GM19239 (cell line): Measurements from ENCODE around the gene TBC1D12.

Source experiments
- DNase-seq: peaks from one replicate; pipeline ENCODE4 v3.0.0; 2011; ENCODE audit warnings: low spot score; ENCODE audit not compliant: insufficient read length
- FAIRE-seq: peaks from 2 replicates; lab custom pipeline; 2011; peaks lifted over from hg19 to GRCh38; lab: Jason Lieb, UNC

TBC1D12 gene

DNA sequence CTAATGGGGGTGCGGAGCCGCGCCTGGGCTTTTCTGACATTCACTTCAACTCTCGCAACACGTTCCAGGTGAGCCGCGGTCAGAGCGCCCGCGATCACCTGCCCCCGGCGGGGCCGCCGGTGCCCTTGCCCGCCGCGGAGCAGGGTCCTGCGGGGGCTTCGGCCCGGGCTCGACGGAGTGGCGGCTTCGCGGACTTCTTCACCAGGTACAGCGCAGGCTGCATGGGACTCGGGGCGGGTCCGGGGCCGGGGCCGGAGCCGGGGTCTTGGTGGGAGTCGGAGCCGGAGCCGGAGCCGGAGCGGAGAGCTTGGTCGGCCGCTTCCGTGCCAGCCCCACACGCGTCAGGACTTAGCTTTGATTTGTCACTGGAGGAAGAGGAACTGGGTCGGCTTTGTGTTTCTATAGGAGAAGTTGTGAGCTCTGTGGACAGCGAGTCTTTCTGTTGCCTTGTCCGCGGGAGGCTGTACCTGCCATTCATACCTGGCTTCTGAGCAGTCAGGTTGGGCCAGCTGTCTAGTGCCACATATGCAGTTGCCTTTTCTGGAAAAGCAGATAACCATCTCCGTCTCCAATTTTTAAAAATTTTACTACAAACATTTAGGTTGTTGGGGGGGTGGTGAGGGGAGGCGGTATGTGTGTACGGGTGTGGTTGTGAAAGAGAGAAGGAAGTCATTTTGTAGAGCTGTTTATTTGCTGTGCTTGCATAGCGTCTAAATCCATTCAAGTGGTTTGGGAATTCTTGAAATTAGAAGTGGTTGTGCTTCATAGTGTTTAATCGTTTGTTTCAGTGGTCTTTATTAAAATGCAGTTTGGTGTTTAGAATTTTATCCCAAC lies 1.3 kb downstream of the TBC1D12 start:
- DNase-seq (peak; percentile 62), FAIRE-seq (peak; percentile 82)

DNA sequence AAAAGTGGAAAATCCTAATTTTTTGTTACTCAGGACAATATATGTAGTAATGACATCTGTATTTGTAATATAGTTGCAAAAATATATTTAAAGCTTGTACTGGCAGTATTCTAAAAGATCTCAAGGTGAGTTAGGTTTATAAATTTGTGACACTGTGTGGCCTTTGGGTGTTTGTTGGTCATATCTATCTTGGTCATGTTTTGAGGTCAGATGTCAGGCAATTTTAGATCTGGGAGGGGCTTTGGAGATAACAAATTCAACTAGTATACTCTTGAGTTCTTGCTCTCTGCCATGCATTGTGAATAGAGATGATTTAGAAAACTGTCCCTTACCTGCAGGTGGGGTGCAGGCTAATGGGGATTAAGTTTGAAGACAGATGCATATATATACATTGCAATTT lies 3.1 kb downstream of the TBC1D12 start:
- DNase-seq: no peak
- FAIRE-seq: no peak

DNA sequence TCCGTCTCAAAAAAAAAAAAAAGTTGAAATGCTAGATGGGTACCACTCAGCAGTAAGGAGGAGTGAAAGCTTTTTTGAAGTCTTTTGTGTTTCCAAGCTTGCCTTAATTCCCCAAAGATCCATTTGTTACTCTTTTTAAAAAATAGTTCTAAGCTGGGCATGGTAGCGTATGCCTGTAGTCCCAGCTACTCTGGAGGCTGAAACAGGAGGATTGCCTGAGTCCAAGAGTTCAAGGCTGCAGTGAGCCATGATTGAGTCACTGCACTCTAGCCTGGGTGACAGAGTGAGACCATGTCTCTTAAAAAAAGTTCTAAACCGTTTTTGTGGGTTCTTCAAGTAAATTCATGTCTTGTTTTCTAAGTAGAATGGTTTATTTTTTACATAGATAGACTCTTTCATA lies 5.3 kb downstream of the TBC1D12 start:
- DNase-seq (no peak), FAIRE-seq (peak; percentile 33)

DNA sequence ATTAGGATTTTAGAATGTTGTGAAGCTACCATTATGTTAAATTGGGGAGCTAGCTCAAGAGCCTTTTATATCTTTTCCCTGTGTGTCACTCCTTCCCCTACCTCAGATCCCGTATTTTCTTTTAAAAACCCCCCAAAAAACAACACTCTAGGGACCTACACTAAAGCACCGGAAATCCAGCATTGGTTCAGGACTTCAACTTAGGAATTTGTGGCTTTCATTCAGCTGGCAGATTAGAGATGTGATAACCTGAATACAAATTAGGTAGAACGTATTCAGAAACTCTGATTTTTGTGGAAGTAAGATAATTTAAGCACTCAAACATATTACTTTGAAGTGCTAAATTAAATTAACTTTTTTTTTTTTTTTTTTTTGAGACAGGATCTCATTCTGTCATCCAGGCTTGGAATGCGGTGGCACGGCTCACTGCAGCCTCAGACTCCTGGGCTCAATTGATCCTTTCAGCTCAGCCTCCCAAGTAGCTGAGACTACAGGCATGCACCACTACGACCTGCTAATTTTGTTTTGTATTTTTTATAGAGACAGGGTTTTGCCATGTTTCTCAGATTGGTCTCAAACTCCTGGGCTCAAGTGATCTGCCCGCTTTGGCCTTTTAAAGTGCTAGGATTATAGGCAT lies 6.8 kb downstream of the TBC1D12 start:
- no peak for DNase-seq
- no peak for FAIRE-seq

DNA sequence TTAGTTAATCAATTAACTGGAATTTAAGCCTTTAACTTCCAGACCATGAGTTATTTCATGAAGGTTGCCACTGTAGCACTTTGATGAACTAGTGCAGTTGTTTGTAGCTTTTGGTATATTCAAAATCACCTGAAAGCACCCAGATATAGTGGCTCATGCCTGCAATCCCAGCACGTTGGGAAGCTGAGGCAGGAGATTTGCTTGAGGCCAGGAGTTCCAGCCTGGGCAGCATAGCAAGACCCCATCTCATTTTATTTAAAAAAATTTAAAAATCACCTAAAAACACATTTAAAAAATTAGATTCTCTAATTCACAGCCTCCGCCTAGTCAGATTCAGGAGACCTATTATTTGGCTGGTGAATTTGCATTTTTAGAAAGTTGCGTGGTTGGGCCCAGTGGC lies 9.0 kb downstream of the TBC1D12 start:
- DNase-seq: no peak

DNA sequence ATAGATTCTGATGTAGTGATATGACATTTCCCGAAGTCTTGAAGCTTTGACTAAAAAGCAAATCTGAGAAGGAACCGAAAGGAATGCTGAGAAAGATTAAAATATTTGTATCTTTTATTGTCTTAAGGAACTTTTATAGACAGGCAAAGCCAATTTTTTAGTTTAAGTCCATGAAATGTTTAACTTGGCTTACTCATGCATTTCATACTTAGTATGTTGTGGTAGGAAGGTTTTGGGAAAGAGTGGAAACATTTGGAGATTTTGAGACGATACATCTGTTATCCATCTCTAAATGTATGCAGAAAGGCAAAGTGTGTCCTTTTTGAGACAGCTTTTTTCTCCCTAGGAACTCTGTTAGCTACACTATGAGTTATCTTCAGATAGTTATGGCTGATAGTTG lies 10.1 kb downstream of the TBC1D12 start:
- no peak for DNase-seq
- no peak for FAIRE-seq

More for the DNA sequence above, 9.0 kb downstream of the TBC1D12 start:
- FAIRE-seq: no peak

DNA sequence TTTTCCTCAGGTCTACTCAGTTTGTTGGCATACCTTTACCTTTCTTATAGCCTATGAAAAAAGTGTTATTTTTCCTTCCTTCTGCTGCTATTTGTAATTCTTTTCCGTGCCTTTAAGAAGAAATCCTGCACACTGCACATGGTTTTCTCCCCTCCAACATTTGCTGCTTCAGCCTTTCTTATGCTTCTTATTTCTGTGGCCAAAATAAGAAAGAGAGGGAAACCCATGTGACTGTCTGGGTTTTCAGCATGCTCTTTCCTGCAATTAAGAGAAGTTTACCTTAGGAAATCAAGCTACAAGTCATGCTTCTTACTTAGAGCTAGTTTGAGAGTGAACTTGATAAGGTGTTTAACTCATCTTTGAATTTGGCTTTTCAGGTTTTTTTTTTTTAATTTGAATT lies 11.0 kb downstream of the TBC1D12 start:
- no peak for DNase-seq
- no peak for FAIRE-seq

DNA sequence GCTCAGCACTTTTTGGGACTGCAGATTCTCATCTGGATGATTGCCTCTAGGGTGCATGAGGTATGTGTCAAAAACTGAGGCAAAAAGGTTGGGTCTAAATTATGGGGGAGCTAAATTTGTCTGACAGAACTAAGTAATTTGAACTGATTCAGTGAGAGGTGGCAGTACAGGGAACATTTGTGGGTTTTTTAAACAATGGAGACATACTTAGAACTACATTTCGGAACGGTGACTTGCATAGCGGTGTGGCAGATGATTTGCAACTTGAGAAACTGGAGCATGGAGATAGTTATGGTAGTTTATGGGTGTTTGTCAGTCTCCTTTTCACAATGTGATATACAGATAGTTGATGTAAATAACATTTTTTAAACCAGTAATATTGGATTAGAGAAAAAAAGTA lies 14.6 kb downstream of the TBC1D12 start:
- no peak for DNase-seq
- no peak for FAIRE-seq

DNA sequence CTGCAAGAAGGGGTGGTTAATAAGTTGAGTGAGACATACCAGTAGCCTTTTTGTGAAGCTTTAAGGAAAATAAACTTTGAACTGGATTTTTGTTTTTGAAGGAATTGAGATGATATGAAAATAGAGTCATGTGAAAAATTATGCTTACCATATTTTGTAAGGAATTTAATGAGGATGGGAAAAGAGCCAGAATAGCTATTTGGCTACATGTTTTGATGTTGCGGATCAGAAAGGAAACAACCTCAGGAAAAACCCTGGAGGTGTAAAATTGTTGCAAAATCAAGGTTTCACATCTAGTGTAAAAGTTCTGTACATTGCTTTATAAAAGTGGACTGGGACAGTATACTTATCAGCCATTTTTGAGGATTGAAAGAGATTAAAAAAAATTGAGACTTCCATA lies 15.0 kb downstream of the TBC1D12 start:
- FAIRE-seq: no peak
- DNase-seq: no peak

DNA sequence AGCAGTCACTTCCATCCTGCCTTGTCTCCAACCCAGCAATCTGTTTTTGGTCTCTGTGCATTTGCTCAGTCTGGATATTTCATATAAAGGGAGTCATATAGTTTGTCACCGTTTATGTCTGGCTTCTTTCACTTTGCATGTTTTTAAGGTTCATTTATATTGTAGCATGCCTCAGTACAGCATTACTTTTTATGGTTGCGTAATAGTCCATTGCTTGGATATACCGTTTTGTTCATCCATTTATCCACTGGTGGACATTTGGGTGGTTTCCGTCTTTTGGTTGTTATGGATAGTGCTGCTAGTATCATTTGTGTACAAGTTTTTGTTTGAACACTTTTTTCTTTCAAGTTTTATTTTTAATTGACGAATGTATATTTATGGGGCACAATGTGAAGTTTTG lies 18.2 kb downstream of the TBC1D12 start:
- FAIRE-seq: no peak
- DNase-seq: no peak

DNA sequence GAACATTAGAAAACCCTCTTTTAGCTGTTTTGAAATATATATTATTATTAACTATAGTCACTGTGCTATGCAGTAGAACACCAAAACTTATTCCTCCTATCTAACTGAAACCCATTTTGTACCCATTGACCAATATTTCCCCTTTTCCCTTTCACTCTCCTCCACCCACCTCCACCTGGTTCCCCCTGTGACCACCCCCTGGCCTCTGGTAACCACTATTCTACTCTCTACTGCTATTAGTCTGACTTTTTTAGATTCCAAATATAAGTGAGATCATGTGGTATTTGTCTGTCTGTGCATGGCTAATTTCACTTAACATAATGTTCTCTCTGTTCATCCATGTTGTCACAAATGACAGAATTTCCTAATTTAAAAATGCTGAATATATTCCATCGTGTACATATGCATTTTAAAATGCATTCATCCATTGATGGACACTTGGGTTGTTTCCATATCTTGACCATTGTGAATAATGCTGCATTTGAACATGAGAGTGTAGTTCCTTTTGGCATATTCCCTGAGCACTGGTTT lies 18.7 kb downstream of the TBC1D12 start:
- FAIRE-seq: no peak
- DNase-seq: no peak

DNA sequence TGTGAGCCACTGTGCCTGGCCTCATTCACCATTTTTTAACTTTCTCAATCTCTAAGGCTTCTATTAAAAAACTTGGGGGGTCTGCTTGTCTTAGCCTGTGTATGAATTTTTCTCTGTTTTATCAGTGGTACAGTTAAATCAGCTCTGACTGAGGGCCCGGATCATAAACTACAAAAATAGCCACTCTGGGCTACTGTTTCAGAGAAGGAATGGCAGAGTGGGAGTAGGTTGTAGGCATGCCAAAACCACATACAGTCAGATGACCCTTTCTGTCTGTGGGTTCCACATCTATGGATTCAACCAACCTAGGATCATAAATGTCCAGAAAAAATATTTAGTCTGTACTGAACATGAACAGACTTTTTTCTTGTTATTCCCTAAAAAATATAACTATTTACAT lies 21.3 kb downstream of the TBC1D12 start:
- FAIRE-seq: no peak
- DNase-seq: no peak

DNA sequence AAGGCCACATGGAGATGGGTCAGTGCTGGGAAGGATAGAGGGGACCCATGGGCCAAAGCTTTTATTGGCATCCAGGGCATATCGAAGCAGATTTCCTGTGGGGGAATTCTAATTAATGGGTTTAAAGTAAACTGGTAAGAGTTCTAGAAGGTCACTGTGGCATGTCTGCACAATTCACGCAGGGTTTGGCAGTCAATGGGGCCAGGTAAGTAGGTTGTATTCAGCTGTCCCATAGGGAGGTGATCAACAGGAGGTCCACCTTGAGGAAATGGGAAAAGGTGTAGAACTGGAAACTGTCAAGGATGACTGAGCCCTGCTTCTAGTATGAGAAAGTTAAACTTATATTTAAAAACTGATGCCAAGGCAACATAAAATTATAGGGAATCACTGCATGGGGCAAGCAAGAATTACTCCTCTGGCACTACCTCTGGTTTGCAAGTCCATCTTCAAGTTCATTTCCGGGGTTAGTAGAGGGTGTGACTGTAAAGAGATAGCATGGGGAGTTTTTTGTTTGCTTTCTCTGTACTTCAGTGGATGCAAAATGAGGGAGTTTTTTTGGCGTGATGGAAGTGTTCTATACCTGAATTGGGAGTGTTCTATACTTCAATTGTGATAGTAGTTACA lies 22.5 kb downstream of the TBC1D12 start:
- DNase-seq: no peak
- no peak for FAIRE-seq

DNA sequence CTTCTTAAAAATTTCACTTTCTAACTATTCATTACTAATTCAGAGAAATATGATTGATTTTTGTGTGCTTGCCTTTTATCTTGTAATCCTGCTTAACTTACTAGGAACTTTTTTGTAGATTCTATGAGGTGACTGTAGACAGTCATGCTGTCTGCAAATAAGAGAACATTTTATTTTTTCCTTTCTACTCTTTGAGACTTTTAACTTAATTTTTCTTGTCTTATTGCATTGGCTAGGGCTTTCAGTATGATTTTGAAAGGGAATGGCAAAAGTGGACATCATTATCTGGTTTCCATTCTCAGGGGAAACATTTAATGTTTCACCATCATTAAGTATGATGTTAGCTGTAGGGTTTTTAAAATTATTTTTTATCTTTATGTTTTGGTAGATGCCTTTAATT lies 23.6 kb downstream of the TBC1D12 start:
- no peak for FAIRE-seq
- DNase-seq: no peak

DNA sequence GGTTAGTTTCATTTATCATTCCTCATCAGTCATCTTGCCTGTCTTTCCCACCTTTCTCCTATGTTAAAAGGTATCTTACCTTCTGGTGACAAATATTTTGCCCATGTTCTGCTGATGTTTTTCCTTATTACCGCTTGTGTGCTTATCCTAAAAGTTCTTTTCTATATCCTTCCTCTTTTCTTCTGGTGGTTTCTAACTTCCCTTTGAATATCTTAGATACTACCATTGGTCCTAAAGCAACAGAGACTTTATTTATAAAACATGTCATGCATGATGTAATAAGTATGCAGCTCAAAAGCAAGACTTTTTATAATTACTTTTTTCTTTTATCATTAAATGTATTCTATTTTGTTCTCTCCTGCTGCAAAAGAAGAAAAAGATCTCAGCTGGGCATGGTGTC lies 24.8 kb downstream of the TBC1D12 start:
- DNase-seq (no peak), FAIRE-seq (no peak)

DNA sequence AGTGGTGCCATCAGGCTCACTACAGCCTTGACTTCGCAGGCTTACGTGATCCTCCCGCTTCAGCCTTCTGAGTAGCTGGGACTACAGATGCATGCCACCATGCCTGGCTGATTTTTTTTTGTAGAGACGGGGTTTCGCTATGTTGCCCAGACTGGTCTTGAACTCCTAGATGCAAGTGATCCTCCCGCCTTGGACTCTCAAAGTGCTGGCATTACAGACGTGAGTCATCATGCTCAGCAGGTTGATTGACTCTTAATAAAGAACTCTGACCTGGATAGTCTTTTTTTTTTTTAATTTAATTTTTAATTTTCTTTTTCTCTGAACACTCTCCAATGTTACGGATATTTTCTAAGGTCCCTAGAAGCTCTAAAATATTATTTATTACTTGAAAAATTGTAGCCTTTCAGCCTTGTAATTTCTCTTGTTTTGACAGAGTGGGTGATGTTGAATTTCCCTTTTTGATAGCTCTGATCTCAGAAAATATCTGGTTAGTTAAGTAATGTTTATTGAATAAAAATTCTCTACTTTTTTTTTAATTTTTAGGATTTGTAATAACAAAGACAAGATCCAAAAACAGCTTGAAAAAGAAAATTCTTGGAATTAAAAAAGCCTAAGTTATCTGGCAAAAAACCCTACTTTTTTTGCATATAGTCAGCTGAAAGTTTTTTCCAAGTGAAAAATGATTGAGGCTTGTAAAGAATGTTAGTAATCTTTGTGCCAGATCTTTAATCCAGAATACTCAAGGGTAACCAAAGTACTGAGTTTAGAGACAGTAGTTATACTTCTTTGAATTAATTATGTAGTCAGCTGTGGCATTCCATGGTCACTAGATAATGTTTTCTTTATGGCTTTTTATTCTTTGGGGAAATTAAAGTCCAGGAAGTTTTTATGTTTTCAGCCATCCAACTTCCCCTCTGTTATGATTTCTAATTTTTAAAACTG lies 26.7 kb downstream of the TBC1D12 start:
- DNase-seq: no peak
- no peak for FAIRE-seq

DNA sequence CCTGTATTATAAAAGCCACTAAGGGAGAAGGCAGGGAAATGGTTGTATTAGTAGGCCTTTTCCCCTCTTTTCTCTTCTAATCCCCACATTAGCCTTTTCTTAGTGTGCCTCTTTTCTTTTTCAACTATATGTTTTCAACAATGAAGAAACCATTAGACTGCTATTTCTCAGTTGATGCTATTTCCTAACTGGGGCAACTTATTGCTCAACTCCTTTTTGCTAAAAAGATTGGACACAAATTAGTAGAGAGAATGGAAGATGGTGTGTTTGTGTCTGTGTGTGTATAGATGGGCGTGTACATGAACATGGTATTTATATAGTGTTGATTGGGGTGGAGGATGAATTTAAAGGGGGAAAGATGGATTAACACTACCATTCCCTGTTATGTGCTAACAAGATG lies 28.4 kb downstream of the TBC1D12 start:
- DNase-seq: no peak
- no peak for FAIRE-seq

DNA sequence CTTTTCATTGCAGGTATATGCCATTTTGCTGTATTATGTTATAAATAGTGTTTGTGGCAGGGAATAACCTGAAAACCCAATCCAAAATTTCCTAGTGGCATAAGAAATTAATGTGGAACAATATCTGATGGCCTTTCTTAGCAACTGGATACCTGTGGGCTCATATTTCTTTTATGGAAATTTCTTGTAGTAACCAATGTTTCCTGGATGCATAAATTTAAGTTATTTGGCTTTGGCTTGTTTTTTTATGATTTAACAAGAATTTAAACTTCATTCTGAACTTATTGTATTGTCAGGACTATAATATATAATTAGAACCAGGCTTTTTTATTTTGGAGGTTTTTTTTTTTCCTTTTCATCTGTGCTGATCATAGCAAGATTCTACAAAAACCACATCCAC lies 30.1 kb downstream of the TBC1D12 start:
- FAIRE-seq (no peak), DNase-seq (no peak)

DNA sequence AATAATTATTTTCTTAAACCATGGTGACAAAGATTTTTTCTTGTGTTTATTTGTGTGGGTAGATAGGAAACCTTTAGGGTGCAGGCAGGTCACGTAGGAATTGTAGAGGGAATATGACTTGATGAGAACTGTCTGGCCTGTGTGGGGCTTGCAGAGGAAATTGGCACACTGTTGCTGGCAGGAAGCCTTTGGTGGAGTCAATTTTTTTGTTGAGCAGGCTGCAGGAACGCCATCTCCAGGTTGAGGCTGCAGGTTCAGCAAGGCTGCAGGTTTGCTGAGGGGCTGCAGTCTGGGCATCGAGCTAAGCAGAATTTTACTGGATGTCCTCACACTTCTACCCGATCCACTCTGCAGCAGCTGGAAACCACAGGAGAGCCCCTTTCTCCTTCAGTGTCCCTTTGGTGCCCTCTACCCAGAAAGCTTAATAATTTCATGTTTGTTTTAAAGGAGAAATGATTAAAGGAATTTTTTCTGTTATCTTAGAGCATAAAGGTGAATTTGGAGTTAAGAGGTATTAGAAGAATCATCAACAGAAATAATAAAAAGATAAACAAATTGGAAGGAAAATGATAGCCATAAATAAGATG lies 37.0 kb downstream of the TBC1D12 start:
- no peak for FAIRE-seq
- DNase-seq: no peak

DNA sequence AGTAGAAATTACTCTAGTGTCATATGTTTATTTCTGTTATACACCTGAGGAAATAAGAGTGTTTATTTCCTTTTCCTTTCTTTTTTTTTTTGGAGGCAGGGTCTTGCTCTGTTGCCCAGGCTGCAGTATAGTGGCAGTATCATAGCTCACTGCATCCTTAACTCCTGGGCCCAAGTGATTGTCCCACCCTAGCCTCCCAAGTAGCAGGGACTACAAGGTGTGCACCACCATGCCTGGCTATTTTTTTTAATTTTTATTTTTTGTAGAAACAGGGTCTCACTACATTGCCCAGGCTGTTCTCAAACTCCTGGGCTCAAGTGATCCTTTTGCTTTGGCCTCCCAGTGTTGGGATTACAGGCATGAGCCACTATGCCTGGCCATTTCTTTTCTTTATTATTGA lies 37.8 kb downstream of the TBC1D12 start:
- no peak for DNase-seq
- no peak for FAIRE-seq
